GM04504 (cell line): ENCODE measurements around the gene FAM156A.
A peak's percentile ranks its signal among the peaks of the same experiment; 100 is the strongest.
"Not testable (repeated sequence)": the region's sequence is repeated elsewhere in the genome, so short reads cannot be mapped to it uniquely, and the experiment has no call there.

ENCODE experiments used
- DNase-seq: peaks from one replicate; pipeline ENCODE4 v3.0.0-alpha.2; 2012; ENCODE audit warnings: low read depth

The FAM156A gene, protein sequence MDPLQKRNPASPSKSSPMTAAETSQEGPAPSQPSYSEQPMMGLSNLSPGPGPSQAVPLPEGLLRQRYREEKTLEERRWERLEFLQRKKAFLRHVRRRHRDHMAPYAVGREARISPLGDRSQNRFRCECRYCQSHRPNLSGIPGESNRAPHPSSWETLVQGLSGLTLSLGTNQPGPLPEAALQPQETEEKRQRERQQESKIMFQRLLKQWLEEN

DNA sequence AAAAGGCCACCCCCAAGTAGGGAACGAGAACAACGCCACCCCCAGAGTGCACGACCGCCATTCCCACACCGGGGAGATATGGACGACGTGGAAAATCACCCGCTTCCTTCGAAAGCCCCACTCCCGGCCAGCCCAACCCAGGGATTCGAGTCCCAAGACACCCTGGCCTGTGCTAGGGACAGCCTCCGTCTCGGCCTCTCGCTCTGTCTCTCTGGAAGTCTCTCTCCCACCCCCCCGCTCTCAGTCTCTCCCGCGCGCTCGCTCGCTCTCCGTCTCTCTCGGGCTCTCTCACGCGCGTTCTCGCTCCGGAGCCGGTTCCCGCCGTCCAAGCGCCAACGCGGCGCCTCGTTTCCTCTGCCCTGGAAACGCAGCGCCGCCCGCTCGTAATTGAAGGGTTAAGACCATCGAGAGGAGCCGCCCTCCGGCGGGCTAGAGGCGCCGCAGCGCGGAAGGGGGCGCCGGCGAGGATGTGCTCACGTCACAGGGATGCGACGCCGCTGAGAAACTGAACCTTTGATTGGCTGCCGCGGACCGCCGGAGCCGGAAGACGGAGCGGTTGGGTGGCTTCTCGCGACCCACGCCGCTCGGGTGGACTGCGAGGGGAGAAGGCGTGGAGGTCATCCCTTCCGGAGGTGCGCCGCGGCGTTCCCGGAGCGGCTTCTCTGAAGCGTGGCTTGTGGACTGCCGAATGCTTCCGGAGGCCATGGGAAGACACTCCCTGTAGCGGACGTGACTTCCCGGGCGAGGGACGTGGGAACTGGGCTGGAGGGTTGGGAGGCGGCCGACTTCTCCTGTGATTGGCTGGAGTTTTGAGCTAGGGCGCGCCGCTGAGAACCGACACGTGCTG lies at the start of gene FAM156A:
Gene FAM156A (minus strand): TSS at position 406 of the 847 bp plus-strand sequence. CDS start 9,930 bp downstream, outside the sequence.
- DNase-seq, result not testable (repeated sequence)

- no peak for DNase-seq
Observed at GRCh38 chrX:53005327-53005726, 47.0 kb upstream of the FAM156A start.

- no peak for DNase-seq
Observed at GRCh38 chrX:53004811-53005210, 46.5 kb upstream of the FAM156A start.

GRCh38 chrX:53004038-53004437 lies 45.7 kb upstream of the FAM156A start:
- no peak for DNase-seq

DNA sequence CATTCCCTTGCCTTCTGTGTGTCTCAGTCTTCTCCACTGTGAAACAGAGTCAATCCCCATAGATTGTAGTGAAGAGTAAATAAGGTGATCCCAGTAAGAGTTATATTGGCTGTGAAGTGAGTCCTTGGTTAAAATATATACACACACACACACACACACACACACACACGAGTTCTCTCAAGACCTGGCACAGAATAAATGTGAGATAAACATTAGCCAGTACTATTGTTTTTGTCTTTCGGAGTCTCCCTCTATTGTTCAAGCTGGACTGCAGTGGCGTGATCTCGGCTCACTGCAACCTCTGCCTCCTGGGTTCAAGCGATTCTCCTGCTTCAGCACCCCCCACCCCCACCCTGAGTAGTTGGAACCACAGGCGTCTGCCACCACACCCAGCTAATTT lies 44.8 kb upstream of the FAM156A start:
- no peak for DNase-seq

DNA sequence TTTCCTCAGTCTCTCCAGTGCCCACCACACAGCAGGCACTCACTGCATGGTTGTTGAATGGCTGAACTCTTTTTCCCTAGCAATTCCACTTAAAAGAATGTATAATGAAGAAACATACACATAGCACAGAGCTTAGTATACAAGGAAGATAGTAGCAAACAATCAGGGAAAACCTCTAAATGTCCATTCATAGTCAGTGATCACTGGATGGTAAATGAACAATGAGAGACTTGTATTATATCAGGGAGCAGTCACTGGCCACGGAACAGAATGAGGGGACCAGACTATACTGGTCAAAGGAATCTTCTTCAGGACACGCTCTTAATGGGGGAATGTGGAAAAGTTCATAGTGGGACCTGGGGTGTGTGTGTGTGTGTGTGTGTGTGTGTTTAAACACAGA lies 43.6 kb upstream of the FAM156A start:
- DNase-seq, result no peak

- DNase-seq, result no peak
Observed at GRCh38 chrX:53000447-53001135, 42.3 kb upstream of the FAM156A start.

- DNase-seq, result no peak
Observed at GRCh38 chrX:52995987-52996331, 37.6 kb upstream of the FAM156A start.

GRCh38 chrX:52995135-52995986 lies 37.0 kb upstream of the FAM156A start:
- peak; percentile 88 for DNase-seq

- DNase-seq, result no peak
Observed at GRCh38 chrX:52990848-52991247, 32.5 kb upstream of the FAM156A start.

- peak; percentile 35 for DNase-seq
Observed at GRCh38 chrX:52990011-52990631, 31.8 kb upstream of the FAM156A start.

- no peak for DNase-seq
Observed at GRCh38 chrX:52988985-52989917, 30.9 kb upstream of the FAM156A start.

DNA sequence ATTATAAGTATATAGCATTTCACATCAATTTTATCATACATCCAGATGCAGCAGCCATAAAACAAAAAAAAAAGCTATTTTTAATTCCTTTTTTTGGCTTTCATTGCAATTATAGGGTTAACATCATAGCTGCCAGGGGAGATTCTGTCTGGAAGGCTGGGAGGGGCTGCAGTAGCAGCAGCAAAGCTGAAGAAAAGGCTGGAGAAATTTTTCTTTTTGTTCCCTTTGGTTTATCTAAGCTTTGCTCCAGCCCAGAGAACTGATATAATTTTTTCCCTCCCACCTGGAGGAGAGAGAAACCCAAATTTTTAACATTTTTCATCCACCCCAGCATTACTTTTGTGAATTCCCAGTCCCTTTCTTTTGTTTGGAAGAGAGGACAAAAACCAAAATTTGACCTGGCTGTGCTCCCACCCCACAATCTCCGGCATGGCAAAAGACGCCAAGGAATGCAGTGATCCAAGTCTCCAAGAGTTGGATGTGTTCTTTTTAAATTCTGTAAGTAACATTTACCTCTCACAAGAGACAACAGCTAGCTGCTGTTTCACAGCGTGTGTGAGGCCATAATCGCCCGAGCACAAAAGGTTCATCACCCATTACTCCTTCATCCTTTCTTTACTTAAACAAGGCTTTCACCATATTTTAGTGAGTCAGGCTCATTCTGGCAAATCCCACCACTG lies 25.1 kb upstream of the FAM156A start:
- DNase-seq, result no peak

- no peak for DNase-seq
Observed at GRCh38 chrX:52979993-52980392, 21.7 kb upstream of the FAM156A start.

DNA sequence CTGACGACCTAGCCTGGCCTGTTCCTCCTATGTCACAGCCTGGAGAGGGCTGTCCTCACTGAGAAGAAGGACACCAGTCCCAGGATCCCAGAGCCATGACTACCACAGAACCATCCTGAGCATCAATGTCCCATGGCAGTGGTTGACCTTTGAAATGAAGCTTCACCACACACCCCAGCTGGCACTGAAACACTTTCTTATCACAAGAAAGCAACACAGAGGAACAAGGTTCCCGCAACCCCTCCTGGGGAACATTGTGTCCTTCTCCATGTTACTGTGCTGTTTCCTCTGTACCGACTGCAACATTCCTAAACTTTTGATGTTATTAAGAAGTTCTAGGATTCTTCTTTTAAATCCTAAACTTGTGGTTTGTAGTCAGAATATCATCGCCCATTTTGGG lies 21.2 kb upstream of the FAM156A start:
- DNase-seq, result no peak

DNA sequence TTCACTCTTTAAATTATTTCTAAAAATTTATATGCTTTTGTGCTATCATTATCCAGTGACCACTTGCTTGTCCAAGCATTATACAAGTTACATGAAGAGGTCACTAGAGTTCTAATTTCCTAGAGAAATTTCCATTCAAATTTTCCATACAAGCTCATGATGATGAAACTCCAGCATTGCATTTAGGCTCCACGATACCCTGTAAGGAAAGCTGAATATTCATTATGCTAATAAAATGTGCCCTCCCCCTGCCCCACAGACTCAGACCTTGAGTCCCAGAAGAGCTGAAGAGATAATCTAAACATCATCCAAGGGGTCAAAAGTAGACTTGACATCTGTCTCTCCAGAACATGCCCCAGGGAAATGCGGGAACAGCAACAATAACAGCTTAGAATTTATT lies 19.6 kb upstream of the FAM156A start:
- DNase-seq, result no peak

- not testable (repeated sequence) for DNase-seq
Observed at GRCh38 chrX:52975576-52975975, 17.3 kb upstream of the FAM156A start.

- not testable (repeated sequence) for DNase-seq
Observed at GRCh38 chrX:52974336-52974992, 16.1 kb upstream of the FAM156A start.

DNA sequence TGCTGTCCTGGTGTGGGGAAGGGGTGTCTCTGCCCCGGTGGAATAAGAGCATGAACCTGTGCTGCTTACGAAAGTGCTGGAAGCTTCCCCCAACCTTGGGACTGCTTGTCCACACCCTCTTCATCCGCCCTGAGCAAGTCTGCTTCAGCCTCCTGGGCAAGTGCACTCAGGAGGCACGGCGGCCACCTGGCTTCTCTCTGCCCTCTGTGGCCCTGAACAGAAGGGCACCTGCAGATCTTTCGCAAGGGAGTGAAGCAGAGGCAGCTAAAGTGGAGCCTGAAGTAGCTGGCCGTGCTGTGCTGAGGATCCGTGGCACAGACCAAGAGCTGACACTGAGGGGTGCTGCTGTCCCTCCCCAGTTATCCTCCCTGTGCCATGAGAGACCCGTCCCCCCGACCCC lies 9.6 kb upstream of the FAM156A start:
- DNase-seq, result not testable (repeated sequence)
